OCI-LY1 (cell line): ENCODE measurements around the gene MPRIP.

Experiments used
- H2AFZ ChIP-seq: fragments of 200-600 bp; sonication (generic), shearing (Covaris generic); 2 replicates; pipeline ENCODE4 v1.6.0; 2014; ENCODE audit warnings: antibody characterized with exemption, mild to moderate bottlenecking, low read length
- H3F3A ChIP-seq: fragments of 200-600 bp; sonication (generic), shearing (Covaris generic); 2 replicates; pipeline ENCODE4 v1.6.0; 2014; ENCODE audit warnings: mild to moderate bottlenecking, antibody characterized with exemption, low read length, moderate library complexity; ENCODE audit not compliant: insufficient read depth
- H3K27ac ChIP-seq: fragments of 200-600 bp; sonication (generic); 2 replicates; pipeline ENCODE4 v1.5.1; 2014; ENCODE audit warnings: low read length, mixed run types, mild to moderate bottlenecking, low read depth; ENCODE audit not compliant: poor library complexity, severe bottlenecking
- H3K27me3 ChIP-seq: fragments of 200-600 bp; sonication (generic); 2 replicates; pipeline ENCODE4 v1.6.0; 2014; ENCODE audit warnings: antibody characterized with exemption, mild to moderate bottlenecking, low read length, moderate library complexity; ENCODE audit not compliant: insufficient read depth
- H3K36me3 ChIP-seq: fragments of 200-600 bp; sonication (generic); 2 replicates; pipeline ENCODE4 v1.6.1; 2014; ENCODE audit warnings: mild to moderate bottlenecking, antibody characterized with exemption, low read length, moderate library complexity, mixed read lengths; ENCODE audit not compliant: insufficient read depth
- H3K4me1 ChIP-seq: fragments of 200-600 bp; sonication (generic); 2 replicates; pipeline ENCODE4 v1.5.1; 2014; ENCODE audit warnings: mild to moderate bottlenecking, low read length, moderate library complexity; ENCODE audit not compliant: insufficient read depth, severe bottlenecking
- H3K4me2 ChIP-seq: fragments of 200-600 bp; sonication (generic), shearing (Covaris generic); 2 replicates; pipeline ENCODE4 v1.6.1; 2014; ENCODE audit warnings: low read length
- H3K4me3 ChIP-seq: fragments of 200-600 bp; sonication (generic); 2 replicates; pipeline ENCODE4 v1.5.1; 2014; ENCODE audit warnings: low read length, low read depth, mild to moderate bottlenecking, mixed read lengths; ENCODE audit not compliant: poor library complexity, severe bottlenecking
- H3K79me2 ChIP-seq: fragments of 200-600 bp; shearing (Covaris generic); 2 replicates; pipeline ENCODE4 v1.6.1; 2016; ENCODE audit warnings: mixed run types, low read length, mixed read lengths; ENCODE audit not compliant: insufficient read depth
- H3K9ac ChIP-seq: fragments of 200-600 bp; sonication (generic), shearing (Covaris generic); 2 replicates; pipeline ENCODE4 v1.6.1; 2014; ENCODE audit warnings: mild to moderate bottlenecking, low read length, mixed read lengths
- H3K9me2 ChIP-seq: fragments of 200-600 bp; sonication (generic), shearing (Covaris generic); 2 replicates; pipeline ENCODE4 v1.6.1; 2014; ENCODE audit warnings: low read depth, mild to moderate bottlenecking, low read length, mixed read lengths
- H3K9me3 ChIP-seq: fragments of 200-600 bp; shearing (Covaris generic); 2 replicates; pipeline ENCODE4 v1.6.1; 2014; ENCODE audit warnings: low read length, mixed read lengths
- H4K20me1 ChIP-seq: fragments of 200-600 bp; sonication (generic), shearing (Covaris generic); 2 replicates; pipeline ENCODE4 v1.6.0; 2016; ENCODE audit warnings: mild to moderate bottlenecking, low read length; ENCODE audit not compliant: insufficient read depth
- CTCF ChIP-seq: fragments of 200-600 bp; sonication (generic), shearing (Covaris generic); IDR thresholded peaks from 2 replicates; pipeline ENCODE4 v1.5.1; 2017; ENCODE audit warnings: mild to moderate bottlenecking, antibody characterized with exemption, low read length, moderate library complexity, mixed read lengths
- EZH2 ChIP-seq: fragments of 200-600 bp; sonication (generic), shearing (Covaris generic); IDR thresholded peaks from 2 replicates; pipeline ENCODE4 v1.8.0; 2017; ENCODE audit warnings: borderline replicate concordance, mixed run types, mild to moderate bottlenecking, antibody characterized with exemption, low read length, moderate library complexity, mixed read lengths

The MPRIP gene

GRCh38 chr17:17021194-17021863 lies 20.9 kb upstream of the MPRIP start:
- H3K27ac ChIP-seq: no peak overlapping the region
- no peak overlapping the region for H2AFZ ChIP-seq
- H3K9me2 ChIP-seq: no peaks in the 10 kb centered on the region
- H3F3A ChIP-seq: no peaks in the 10 kb centered on the region
- no peaks in the 10 kb centered on the region for H3K36me3 ChIP-seq
- no peak overlapping the region for H3K9ac ChIP-seq
- H4K20me1 ChIP-seq: no peaks in the 10 kb centered on the region
- H3K27me3 ChIP-seq: peaks cover 4% of the 10 kb centered on the region
- H3K79me2 ChIP-seq: no peaks in the 10 kb centered on the region
- no peaks in the 10 kb centered on the region for H3K9me3 ChIP-seq
- H3K4me3 ChIP-seq: no peak overlapping the region
- H3K4me2 ChIP-seq: no peak overlapping the region
- no peaks in the 10 kb centered on the region for H3K4me1 ChIP-seq
- TF ChIP-seq EZH2: no peak
- no peak for TF ChIP-seq CTCF

GRCh38 chr17:17022011-17022410 lies 20.2 kb upstream of the MPRIP start:
- no peak overlapping the region for H3K4me3 ChIP-seq
- H4K20me1 ChIP-seq: no peaks in the 10 kb centered on the region
- H3K9me3 ChIP-seq: no peaks in the 10 kb centered on the region
- no peak overlapping the region for H2AFZ ChIP-seq
- H3K9me2 ChIP-seq: no peaks in the 10 kb centered on the region
- H3K27me3 ChIP-seq: peaks cover 4% of the 10 kb centered on the region
- H3K4me2 ChIP-seq: no peak overlapping the region
- H3K36me3 ChIP-seq: no peaks in the 10 kb centered on the region
- TF ChIP-seq CTCF: no peak
- TF ChIP-seq EZH2: no peak
- no peaks in the 10 kb centered on the region for H3K79me2 ChIP-seq
- no peaks in the 10 kb centered on the region for H3K4me1 ChIP-seq
- H3K9ac ChIP-seq: no peak overlapping the region
- H3F3A ChIP-seq: no peaks in the 10 kb centered on the region
- no peak overlapping the region for H3K27ac ChIP-seq

GRCh38 chr17:17022456-17022855 lies 19.8 kb upstream of the MPRIP start:
- no peak for TF ChIP-seq EZH2
- TF ChIP-seq CTCF: no peak
- no peaks in the 10 kb centered on the region for H3F3A ChIP-seq
- H3K4me2 ChIP-seq: no peak overlapping the region

More at GRCh38 chr17:17022456-17022855, 19.8 kb upstream of the MPRIP start:
- no peak overlapping the region for H2AFZ ChIP-seq
- H3K36me3 ChIP-seq: no peaks in the 10 kb centered on the region
- no peaks in the 10 kb centered on the region for H3K4me1 ChIP-seq
- H4K20me1 ChIP-seq: no peaks in the 10 kb centered on the region
- no peak overlapping the region for H3K27ac ChIP-seq
- no peak overlapping the region for H3K4me3 ChIP-seq
- no peaks in the 10 kb centered on the region for H3K9me2 ChIP-seq
- peaks cover 4% of the 10 kb centered on the region for H3K27me3 ChIP-seq
- no peak overlapping the region for H3K9ac ChIP-seq
- H3K9me3 ChIP-seq: no peaks in the 10 kb centered on the region
- H3K79me2 ChIP-seq: no peaks in the 10 kb centered on the region
